ENCODE data around the gene DYRK4. TPM values are rescaled to one million over a fixed set of nuclear protein-coding genes. Genes with fewer than 3 reads are reported as not detected.

Gene DYRK4
- total RNA-seq, 1 experiment from 2014 or later = 23.7 TPM

GRCh38 chr12:4628406-4628805 lies 66.4 kb downstream of the DYRK4 start:
- intact Hi-C loops (cut with micrococcal nuclease; ENCODE audit: unreplicated experiment) = no loop called here
- POLR2A ChIA-PET (ENCODE audit: low non-redundant PET) = no interaction called here

GRCh38 chr12:4630262-4630661 lies 68.3 kb downstream of the DYRK4 start:
- DNase-seq (ENCODE audit: low spot score) = no peak
- H3K9me3 ChIP-seq (ENCODE audit: low read depth, low read length, poor library complexity, severe bottlenecking) = no peaks in the 10 kb centered on the region
- H3K4me1 ChIP-seq (ENCODE audit: insufficient read depth, low read length, poor library complexity, severe bottlenecking) = no peaks in the 10 kb centered on the region
- no peaks in the 10 kb centered on the region for H3K36me3 ChIP-seq (ENCODE audit: insufficient read depth, low read length, poor library complexity, severe bottlenecking)
- no peak overlapping the region for H3K4me3 ChIP-seq (ENCODE audit: low read depth, low read length, poor library complexity, severe bottlenecking)
- ChIA-PET POLR2A (ENCODE audit: low non-redundant PET) (no interaction called here), CTCF (no interaction called here)
- peaks cover 88% of the 10 kb centered on the region for H3K27me3 ChIP-seq (replicated peaks; ENCODE audit: insufficient read depth, low read depth, low read length, poor library complexity)
- H3K27ac ChIP-seq (ENCODE audit: low read depth, low read length, poor library complexity, severe bottlenecking) = no peak overlapping the region
- intact Hi-C loops (cut with micrococcal nuclease; ENCODE audit: unreplicated experiment) = no loop called here
- no TSS peak for BruUV-seq (replicated peaks)
- TF ChIP-seq EZH2 (IDR thresholded peaks at IDR 0.05; ENCODE audit: borderline replicate concordance, low read depth, low read length, poor library complexity, severe bottlenecking) (no peak), CTCF (conservative IDR thresholded peaks at IDR 0.05; ENCODE audit: low read depth, low read length) (no peak)

More at GRCh38 chr12:4628406-4628805, 66.4 kb downstream of the DYRK4 start:
- TF ChIP-seq CTCF (conservative IDR thresholded peaks at IDR 0.05; ENCODE audit: low read depth, low read length) = no peak
- no peak for TF ChIP-seq EZH2 (IDR thresholded peaks at IDR 0.05; ENCODE audit: borderline replicate concordance, low read depth, low read length, poor library complexity, severe bottlenecking)
- Histone ChIP-seq H3K27me3 (replicated peaks; ENCODE audit: insufficient read depth, low read depth, low read length, poor library complexity) (peaks cover 75% of the 10 kb centered on the region), H3K4me1 (ENCODE audit: insufficient read depth, low read length, poor library complexity, severe bottlenecking) (no peaks in the 10 kb centered on the region), H3K36me3 (ENCODE audit: insufficient read depth, low read length, poor library complexity, severe bottlenecking) (no peaks in the 10 kb centered on the region), H3K4me3 (ENCODE audit: low read depth, low read length, poor library complexity, severe bottlenecking) (no peak overlapping the region), H3K9me3 (ENCODE audit: low read depth, low read length, poor library complexity, severe bottlenecking) (no peaks in the 10 kb centered on the region), H3K27ac (ENCODE audit: low read depth, low read length, poor library complexity, severe bottlenecking) (no peak overlapping the region)
- BruUV-seq (replicated peaks) = no TSS peak
- CTCF ChIA-PET = no interaction called here
- DNase-seq (ENCODE audit: low spot score) = no peak

- no peaks in the 10 kb centered on the region for H3K9me3 ChIP-seq (ENCODE audit: low read depth, low read length, poor library complexity, severe bottlenecking)
- ChIA-PET CTCF (no interaction called here), POLR2A (ENCODE audit: low non-redundant PET) (no interaction called here)
- peaks cover 6% of the 10 kb centered on the region for H3K4me1 ChIP-seq (ENCODE audit: insufficient read depth, low read length, poor library complexity, severe bottlenecking)
- H3K36me3 ChIP-seq (ENCODE audit: insufficient read depth, low read length, poor library complexity, severe bottlenecking) = no peaks in the 10 kb centered on the region
- no peak overlapping the region for H3K27ac ChIP-seq (ENCODE audit: low read depth, low read length, poor library complexity, severe bottlenecking)
- no TSS peak for BruUV-seq (replicated peaks)
- H3K27me3 ChIP-seq (replicated peaks; ENCODE audit: insufficient read depth, low read depth, low read length, poor library complexity) = peaks cover 58% of the 10 kb centered on the region
- H3K4me3 ChIP-seq (ENCODE audit: low read depth, low read length, poor library complexity, severe bottlenecking) = no peak overlapping the region
- TF ChIP-seq EZH2 (IDR thresholded peaks at IDR 0.05; ENCODE audit: borderline replicate concordance, low read depth, low read length, poor library complexity, severe bottlenecking) = no peak
- TF ChIP-seq CTCF (conservative IDR thresholded peaks at IDR 0.05; ENCODE audit: low read depth, low read length) = no peak
- DNase-seq (ENCODE audit: low spot score) = no peak
- intact Hi-C loops (cut with micrococcal nuclease; ENCODE audit: unreplicated experiment) = no loop called here
Observed at GRCh38 chr12:4643747-4644146, 81.7 kb downstream of the DYRK4 start.
